ENCODE data around the gene CGB8.

DNA sequence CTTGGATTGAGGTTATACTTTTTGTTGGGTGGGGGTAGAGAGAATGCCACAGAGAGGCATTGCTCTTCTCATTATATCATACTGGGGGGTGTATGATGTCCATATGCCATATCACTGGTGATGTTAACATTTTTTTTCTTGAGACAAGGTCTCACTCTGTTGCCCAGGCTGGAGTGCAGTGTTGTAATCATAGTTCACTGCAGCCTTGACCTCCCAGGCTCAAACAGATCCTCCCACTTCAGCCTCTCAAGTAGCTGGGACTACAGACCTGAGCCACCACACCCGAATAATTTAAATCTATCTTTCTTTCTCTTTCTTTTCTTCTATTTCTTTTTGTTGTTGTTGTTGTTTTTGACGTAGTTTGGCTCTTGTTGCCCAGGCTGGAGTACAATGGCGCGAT is 31.5 kb upstream of the CGB8 start:
- no peak for TF ChIP-seq CTCF (conservative IDR thresholded peaks at IDR 0.05 in 1 of 2, IDR thresholded peaks at IDR 0.05 in 1 of 2; ENCODE audit: extremely low read depth in 1 of 2, insufficient read depth in 1 of 2, low read depth in 1 of 2, low read length in 2 of 2)
- TF ChIP-seq EZH2 (IDR thresholded peaks at IDR 0.05; ENCODE audit: borderline replicate concordance, low read length): no peak

All from mammary epithelial cell (primary cell).